ENCODE results near the gene ITGB1.
"Not testable (repeated sequence)": the region's sequence is repeated elsewhere in the genome, so short reads cannot be mapped to it uniquely, and the experiment has no call there.

The ITGB1 gene

DNA sequence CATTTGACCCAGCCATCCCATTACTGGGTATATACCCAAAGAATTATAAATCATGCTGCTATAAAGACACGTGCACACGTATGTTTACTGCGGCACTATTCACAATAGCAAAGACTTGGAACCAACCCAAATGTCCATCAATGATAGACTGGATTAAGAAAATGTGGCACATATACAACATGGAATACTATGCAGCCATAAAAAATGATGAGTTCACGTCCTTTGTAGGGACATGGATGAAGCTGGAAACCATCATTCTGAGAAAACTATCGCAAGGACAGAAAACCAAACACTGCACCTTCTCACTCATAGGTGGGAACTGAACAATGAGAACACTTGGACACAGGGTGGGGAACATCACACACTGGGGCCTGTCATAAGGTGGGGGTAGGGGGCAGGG lies 40.2 kb downstream of the ITGB1 start:
- not testable (repeated sequence) for H3K4me3 Mint-ChIP-seq; ATAC-seq (ENCODE audit: low read depth); H3K4me1 Mint-ChIP-seq; H3K27me3 Mint-ChIP-seq; H3K9me3 Mint-ChIP-seq; DNase-seq (ENCODE audit: low spot score in 2 of 2); H3K27ac Mint-ChIP-seq
- H3K36me3 Mint-ChIP-seq = peaks cover 58% of the 10 kb centered on the region

DNA sequence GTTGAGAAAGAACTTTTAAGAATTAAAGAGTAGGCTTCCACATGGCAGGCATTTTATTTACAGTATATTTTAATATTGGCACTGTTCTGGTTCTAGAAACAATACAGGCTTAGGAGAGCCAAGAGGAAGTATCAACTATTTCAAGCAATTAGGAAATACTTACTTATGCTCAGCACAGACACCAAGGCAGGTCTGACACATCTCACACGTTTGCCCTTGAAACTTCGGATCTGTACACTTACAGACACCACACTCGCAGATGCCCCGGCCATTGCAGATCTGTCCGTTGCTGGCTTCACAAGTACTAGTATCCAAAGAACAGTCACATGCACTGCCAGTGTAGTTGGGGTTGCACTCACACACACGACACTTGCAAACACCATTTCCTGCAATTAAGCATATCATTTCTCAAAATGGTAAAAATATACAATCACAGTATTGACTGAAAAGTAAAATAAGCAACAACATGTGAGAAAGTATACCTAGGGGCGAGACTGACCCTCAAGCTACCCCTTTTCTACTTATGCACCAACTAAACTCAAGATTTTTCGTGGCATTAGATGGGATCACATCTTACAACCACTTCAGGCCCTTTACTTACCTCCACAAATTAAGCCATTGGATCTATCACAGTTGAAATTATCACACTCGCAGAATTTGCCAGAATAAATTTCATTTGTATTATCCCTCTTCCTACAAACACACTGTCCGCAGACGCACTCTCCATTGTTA lies 46.6 kb downstream of the ITGB1 start:
- ATAC-seq (ENCODE audit: low read depth) = no peak
- H3K27ac Mint-ChIP-seq = no peak overlapping the region

DNA sequence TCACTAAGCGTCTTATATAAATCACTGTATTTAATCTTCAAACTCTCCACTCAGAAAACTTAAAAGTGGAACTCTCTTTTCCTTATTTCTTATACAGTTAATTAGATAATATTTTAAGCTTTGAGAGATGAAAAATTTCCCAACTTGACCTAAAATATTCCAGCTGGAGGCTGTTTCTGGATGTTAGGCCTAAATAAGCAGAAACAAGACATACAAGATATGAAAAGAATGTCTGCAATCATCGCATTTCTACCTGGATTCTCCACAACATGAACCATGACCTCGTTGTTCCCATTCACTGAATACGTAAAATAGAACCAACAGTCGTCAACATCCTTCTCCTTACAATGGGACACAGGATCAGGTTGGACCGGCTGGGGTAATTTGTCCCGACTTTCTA lies 48.1 kb downstream of the ITGB1 start:
- not testable (repeated sequence) for DNase-seq (ENCODE audit: low spot score in 2 of 2); H3K27me3 Mint-ChIP-seq; ATAC-seq (ENCODE audit: low read depth); H3K4me1 Mint-ChIP-seq; H3K4me3 Mint-ChIP-seq; H3K9me3 Mint-ChIP-seq; H3K27ac Mint-ChIP-seq
- H3K36me3 Mint-ChIP-seq = peaks cover 42% of the 10 kb centered on the region

More for the DNA sequence above, 46.6 kb downstream of the ITGB1 start:
- no peaks in the 10 kb centered on the region for H3K9me3 Mint-ChIP-seq
- no peak for DNase-seq (ENCODE audit: low spot score in 2 of 2)
- no peak overlapping the region for H3K4me3 Mint-ChIP-seq
- peaks cover 51% of the 10 kb centered on the region for H3K36me3 Mint-ChIP-seq
- no peaks in the 10 kb centered on the region for H3K27me3 Mint-ChIP-seq
- peaks cover 3% of the 10 kb centered on the region for H3K4me1 Mint-ChIP-seq

DNA sequence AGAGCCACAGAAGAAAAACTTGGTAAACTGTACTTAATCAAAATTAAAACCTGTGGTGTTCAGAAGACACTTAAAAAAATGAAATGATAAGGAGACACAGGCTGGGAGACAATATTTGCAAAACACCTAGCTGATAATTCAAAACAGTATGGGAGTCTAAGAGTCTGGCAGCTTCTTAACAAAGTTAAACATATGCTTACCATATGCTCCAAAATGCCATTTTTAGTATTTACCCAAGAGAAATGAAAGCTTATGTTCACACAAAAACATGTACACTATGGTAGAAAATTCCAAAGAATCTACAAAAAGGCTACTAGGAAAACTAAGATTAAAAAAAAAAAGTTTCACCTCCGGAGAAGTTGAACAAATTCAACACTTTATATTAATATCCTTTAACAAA lies 48.6 kb downstream of the ITGB1 start:
- DNase-seq (ENCODE audit: low spot score in 2 of 2) = no peak
- no peaks in the 10 kb centered on the region for H3K9me3 Mint-ChIP-seq
- no peak overlapping the region for H3K4me3 Mint-ChIP-seq
- no peak for ATAC-seq (ENCODE audit: low read depth)
- H3K4me1 Mint-ChIP-seq = peaks cover 3% of the 10 kb centered on the region
- H3K36me3 Mint-ChIP-seq = peaks cover 37% of the 10 kb centered on the region
- no peaks in the 10 kb centered on the region for H3K27me3 Mint-ChIP-seq
- no peak overlapping the region for H3K27ac Mint-ChIP-seq

DNA sequence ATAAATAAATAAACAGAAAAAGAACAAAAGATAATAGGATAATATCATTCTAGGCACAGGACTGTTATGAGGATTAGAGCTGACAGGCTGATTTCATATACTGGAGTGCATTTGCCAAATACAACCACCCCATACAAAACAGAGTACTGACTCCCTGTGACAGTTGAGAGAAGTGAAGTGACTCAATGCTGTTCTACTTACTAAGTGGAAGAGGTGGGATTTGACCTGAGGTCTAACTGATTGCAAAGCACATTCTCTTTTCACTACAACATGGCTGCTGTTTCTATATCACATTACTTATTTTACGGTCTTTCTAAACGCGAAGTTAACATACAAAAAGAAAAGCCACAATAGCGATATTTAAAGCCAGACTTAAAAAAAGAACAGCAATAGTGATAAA lies 51.4 kb downstream of the ITGB1 start:
- no peak overlapping the region for H3K27ac Mint-ChIP-seq
- no peaks in the 10 kb centered on the region for H3K9me3 Mint-ChIP-seq
- no peak for ATAC-seq (ENCODE audit: low read depth)
- H3K36me3 Mint-ChIP-seq = peaks cover 25% of the 10 kb centered on the region
- no peak overlapping the region for H3K4me3 Mint-ChIP-seq
- no peaks in the 10 kb centered on the region for H3K27me3 Mint-ChIP-seq
- H3K4me1 Mint-ChIP-seq = no peaks in the 10 kb centered on the region
- DNase-seq (ENCODE audit: low spot score in 2 of 2) = no peak

DNA sequence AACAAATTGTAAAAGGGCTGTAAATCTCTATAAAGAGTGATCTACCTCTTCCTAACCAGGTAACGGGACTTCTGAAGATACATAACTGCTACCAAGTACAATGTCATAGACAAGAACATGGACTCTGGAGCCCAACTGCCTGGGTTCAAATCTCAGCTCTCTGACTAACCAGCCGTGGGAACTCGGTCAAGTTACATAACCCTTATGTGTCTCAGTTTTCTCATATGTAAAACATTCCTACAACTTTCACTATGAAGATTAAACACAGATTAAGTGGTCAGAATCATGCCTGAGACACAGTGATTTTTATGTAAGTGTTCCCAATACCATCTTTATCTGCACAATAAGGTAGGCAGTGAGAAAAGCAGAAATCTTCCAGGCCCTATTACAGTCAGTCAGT lies 52.6 kb downstream of the ITGB1 start:
- H3K4me1 Mint-ChIP-seq = no peaks in the 10 kb centered on the region

DNA sequence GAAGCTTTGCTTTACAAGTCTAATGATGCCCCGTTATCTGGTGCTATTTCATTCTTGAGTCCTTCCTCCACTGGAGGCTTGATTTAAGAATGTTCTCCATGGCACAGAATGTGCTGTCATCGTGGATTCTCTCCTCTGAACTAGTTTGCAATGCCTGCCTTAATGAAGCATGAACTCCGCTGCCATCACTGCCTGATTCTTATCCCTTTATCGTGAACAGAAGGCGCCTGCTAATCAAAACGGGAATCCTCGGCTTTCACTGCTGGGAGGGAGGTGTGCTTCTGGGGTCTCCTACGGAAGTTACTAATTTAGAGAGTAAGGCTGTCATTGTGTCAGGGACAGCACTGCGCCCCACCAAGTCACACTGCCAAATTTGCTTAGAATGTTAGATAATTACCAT lies 56.2 kb downstream of the ITGB1 start:
- Mint-ChIP-seq H3K4me1 (no peaks in the 10 kb centered on the region), H3K27me3 (no peaks in the 10 kb centered on the region), H3K27ac (no peak overlapping the region), H3K9me3 (no peaks in the 10 kb centered on the region), H3K36me3 (peaks cover 24% of the 10 kb centered on the region), H3K4me3 (no peak overlapping the region)
- DNase-seq (ENCODE audit: low spot score in 2 of 2) (no peak), ATAC-seq (ENCODE audit: low read depth) (no peak)

More for the DNA sequence above, 52.6 kb downstream of the ITGB1 start:
- Mint-ChIP-seq H3K4me3 (no peak overlapping the region), H3K27ac (no peak overlapping the region), H3K36me3 (peaks cover 22% of the 10 kb centered on the region), H3K9me3 (no peaks in the 10 kb centered on the region), H3K27me3 (no peaks in the 10 kb centered on the region)
- no peak for DNase-seq (ENCODE audit: low spot score in 2 of 2)
- ATAC-seq (ENCODE audit: low read depth) = no peak

DNA sequence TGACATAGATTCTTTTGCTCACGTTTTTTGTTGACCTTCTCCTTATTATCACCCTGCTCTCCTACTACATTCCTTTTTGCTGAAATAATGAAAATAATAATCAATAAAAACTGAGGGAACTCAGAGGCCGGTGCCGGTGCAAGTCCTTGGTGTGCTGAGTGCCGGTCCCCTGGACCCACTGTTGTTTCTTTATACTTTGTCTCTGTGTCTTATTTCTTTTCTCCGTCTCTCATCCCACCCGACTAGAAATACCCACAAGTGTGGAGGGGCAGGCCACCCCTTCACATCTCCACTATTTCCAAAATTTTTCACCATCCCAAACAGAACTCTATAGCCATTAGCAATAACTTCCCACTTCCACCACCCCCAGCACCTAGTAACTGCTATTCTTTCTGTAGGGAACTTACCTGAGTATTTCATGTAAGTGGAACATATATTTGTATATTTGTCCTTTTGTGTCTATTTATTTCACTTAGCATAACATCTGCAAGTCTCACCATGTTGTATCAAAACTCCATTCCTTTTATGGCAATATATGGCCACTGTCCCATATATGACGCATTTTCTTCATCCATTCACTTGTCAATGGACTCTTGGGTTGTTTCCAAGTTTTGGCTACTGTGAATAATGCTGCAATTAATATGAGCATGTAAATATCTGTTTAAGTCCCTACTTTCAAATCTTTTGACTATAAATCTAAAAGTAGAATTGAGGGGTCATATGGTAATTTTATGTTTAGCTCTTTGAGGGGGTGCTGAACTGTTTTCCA lies 62.6 kb downstream of the ITGB1 start:
- H3K4me3 Mint-ChIP-seq; H3K27me3 Mint-ChIP-seq; H3K9me3 Mint-ChIP-seq; DNase-seq (ENCODE audit: low spot score in 2 of 2); H3K4me1 Mint-ChIP-seq; ATAC-seq (ENCODE audit: low read depth): not testable (repeated sequence)
- peak overlapping the region; percentile 6 for H3K27ac Mint-ChIP-seq
- peaks cover 19% of the 10 kb centered on the region for H3K36me3 Mint-ChIP-seq

DNA sequence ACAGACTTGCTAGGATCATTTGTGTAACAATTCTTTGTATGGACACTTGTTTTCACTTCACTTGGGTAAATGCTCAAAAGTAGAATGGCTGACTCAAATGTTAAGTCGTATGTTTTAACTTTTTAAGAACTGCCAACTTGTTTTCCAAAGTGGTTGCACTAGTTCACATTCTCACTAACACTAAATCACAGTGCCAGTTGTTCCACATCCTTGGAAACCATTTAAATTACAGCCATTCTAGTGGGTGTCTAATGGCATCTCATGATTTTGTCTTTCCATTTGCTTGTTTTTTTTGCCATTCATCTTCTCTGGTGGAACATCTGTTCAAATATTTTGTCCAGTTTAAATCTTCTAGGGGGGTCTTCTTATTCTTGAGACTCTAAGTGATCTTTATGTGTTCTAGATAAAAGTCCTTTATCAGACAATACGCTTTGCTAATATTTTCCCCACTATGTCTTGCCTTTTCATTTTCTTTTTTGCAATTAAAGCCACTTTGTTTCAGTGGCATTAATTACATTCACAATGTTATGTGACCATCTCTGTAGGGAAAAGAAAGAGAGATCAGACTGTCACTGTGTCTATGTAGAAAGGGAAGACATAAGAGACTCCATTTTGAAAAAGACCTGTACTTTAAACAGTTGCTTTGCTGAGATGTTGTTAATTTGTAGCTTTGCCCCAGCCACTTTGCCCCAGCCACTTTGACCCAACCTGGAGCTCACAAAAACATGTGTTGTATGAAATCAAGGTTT lies 63.9 kb downstream of the ITGB1 start:
- no peaks in the 10 kb centered on the region for H3K27me3 Mint-ChIP-seq
- no peak overlapping the region for H3K27ac Mint-ChIP-seq
- no peak overlapping the region for H3K4me3 Mint-ChIP-seq
- no peaks in the 10 kb centered on the region for H3K9me3 Mint-ChIP-seq
- ATAC-seq (ENCODE audit: low read depth) = no peak
- DNase-seq (ENCODE audit: low spot score in 2 of 2) = no peak
- H3K36me3 Mint-ChIP-seq = peaks cover 19% of the 10 kb centered on the region
- H3K4me1 Mint-ChIP-seq = peaks cover 2% of the 10 kb centered on the region

DNA sequence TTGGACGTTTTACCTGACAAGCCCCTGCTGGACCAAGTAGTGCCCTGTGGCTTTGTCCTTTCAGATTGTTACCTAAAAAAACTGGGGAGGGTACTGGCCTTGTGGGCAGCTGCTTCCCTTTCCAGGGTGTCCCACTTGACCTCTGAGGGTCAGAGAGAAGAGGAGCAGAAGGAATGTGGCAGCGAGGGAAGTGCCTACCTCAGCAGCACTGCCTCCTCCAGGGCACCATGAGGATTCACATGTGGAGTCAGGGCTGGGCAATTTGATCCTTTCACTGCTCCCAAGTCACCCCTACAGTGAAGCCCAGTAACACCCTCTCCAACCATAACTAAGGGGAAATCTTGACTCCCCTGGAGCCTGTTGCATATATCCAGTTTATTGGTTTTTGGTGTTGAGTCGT lies 64.6 kb downstream of the ITGB1 start:
- ATAC-seq (ENCODE audit: low read depth) (no peak), DNase-seq (ENCODE audit: low spot score in 2 of 2) (no peak)
- no peaks in the 10 kb centered on the region for H3K9me3 Mint-ChIP-seq
- H3K27me3 Mint-ChIP-seq = no peaks in the 10 kb centered on the region
- H3K36me3 Mint-ChIP-seq = peaks cover 17% of the 10 kb centered on the region
- H3K4me1 Mint-ChIP-seq = peaks cover 2% of the 10 kb centered on the region
- H3K27ac Mint-ChIP-seq = no peak overlapping the region
- H3K4me3 Mint-ChIP-seq = no peak overlapping the region

DNA sequence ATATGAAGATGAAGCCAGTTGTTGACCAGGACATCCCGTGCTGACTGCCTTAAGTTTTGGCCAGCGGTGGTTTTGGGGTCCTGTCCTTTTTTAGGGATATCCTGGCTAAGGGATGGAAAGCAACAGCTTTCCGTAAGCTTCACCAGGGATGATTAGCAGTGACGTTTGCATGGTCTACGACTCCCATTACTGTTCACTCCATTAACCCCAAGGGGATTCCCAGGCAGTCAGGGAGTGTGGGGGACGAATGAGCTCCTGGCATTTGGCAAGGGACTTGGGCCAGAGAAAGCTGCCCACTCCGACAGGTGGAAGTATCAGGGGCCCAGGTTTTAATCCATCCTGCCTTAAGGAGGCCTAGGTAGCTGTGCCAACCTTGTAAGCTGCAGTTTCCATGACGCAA lies 66.8 kb downstream of the ITGB1 start:
- H3K27me3 Mint-ChIP-seq = no peaks in the 10 kb centered on the region
- H3K4me3 Mint-ChIP-seq = no peak overlapping the region
- DNase-seq (ENCODE audit: low spot score in 2 of 2) (no peak), ATAC-seq (ENCODE audit: low read depth) (no peak)
- H3K27ac Mint-ChIP-seq = no peak overlapping the region
- H3K4me1 Mint-ChIP-seq = peaks cover 2% of the 10 kb centered on the region
- peaks cover 2% of the 10 kb centered on the region for H3K36me3 Mint-ChIP-seq
- no peaks in the 10 kb centered on the region for H3K9me3 Mint-ChIP-seq

DNA sequence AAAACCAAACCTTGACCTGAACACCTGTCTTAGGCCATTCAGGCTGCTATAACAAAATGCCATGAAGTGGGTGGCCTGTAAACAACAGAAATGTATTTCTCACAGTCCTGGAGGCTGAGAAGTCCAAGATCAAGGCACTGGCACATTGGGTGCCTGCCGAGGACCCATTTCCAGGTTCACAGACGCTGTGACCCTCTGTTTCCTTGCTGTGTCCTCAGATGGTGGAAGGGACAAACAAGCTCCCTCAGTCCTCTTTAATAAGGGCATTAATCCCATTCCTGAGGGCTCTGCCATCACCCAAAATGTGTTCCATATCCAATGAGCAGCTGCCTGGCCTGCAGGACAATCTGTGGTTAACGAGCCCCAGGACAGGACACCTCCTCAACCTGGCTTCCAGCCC lies 67.6 kb downstream of the ITGB1 start:
- no peaks in the 10 kb centered on the region for H3K27me3 Mint-ChIP-seq
- H3K4me3 Mint-ChIP-seq = no peak overlapping the region
- H3K4me1 Mint-ChIP-seq = peaks cover 2% of the 10 kb centered on the region
- no peaks in the 10 kb centered on the region for H3K9me3 Mint-ChIP-seq
- DNase-seq (ENCODE audit: low spot score in 2 of 2) (no peak), ATAC-seq (ENCODE audit: low read depth) (no peak)
- peaks cover 1% of the 10 kb centered on the region for H3K36me3 Mint-ChIP-seq
- no peak overlapping the region for H3K27ac Mint-ChIP-seq

DNA sequence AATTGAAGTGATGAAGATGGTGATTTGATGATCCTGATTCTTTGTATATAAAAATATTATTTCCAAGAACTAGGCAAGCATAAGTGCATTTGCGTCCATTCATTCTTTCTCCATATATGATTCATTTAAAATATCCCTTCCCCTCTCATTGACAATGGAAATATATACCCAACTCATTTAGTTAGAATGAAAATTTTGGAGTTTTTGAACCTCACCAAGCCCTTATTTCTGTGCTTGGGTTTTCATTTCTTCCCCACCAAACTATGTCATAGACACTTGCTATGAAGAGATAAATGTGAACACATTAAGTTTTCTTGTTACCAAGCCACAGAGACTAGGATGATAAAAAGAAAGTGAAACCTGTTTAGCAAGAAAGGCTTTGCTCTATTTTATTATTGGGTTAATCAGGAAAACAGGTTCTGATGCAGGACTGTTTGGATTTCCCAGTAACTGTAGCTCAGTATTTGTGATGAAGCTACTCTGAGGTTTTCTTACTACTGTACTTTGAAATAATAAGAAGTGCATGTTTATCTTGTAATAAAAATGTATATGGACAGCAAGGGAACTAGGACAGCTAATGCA lies 68.3 kb downstream of the ITGB1 start:
- ATAC-seq (ENCODE audit: low read depth) = no peak
- Mint-ChIP-seq H3K4me3 (no peak overlapping the region), H3K9me3 (no peaks in the 10 kb centered on the region), H3K27me3 (no peaks in the 10 kb centered on the region), H3K4me1 (peaks cover 2% of the 10 kb centered on the region), H3K36me3 (no peaks in the 10 kb centered on the region), H3K27ac (no peak overlapping the region)
- DNase-seq (ENCODE audit: low spot score in 2 of 2) = no peak
